ENCODE measurements around the gene DNASE2.
"Not testable (repeated sequence)": the region's sequence is repeated elsewhere in the genome, so short reads cannot be mapped to it uniquely, and the experiment has no call there.

Gene DNASE2

GRCh38 chr19:12881172-12881808 is at the start of gene DNASE2:
Gene DNASE2, minus strand, starts transcription at chr19:12881449. Its CDS starts 74 bp downstream, at chr19:12881375.
- peak; percentile 92 to 97 for DNase-seq

- no peak for DNase-seq
These were observed 48.9 kb upstream of the DNASE2 start for GRCh38 chr19:12930002-12930645.

GRCh38 chr19:12924621-12925310 is 43.5 kb upstream of the DNASE2 start:
- DNase-seq: no peak

GRCh38 chr19:12922959-12923358 is 41.7 kb upstream of the DNASE2 start:
- DNase-seq: no peak

- DNase-seq: no peak
These were observed 39.8 kb upstream of the DNASE2 start for GRCh38 chr19:12921047-12921446.

- no peak for DNase-seq
These were observed 37.0 kb upstream of the DNASE2 start for GRCh38 chr19:12918253-12918652.

GRCh38 chr19:12915860-12916259 is 34.6 kb upstream of the DNASE2 start:
- not testable (repeated sequence) for DNase-seq

- DNase-seq: peak; percentile 32 to 43
These were observed 32.8 kb upstream of the DNASE2 start for GRCh38 chr19:12913851-12914690.

- DNase-seq: no peak
These were observed 31.8 kb upstream of the DNASE2 start for GRCh38 chr19:12913011-12913561.

GRCh38 chr19:12912571-12912970 is 31.3 kb upstream of the DNASE2 start:
- no peak for DNase-seq

GRCh38 chr19:12907166-12907565 is 25.9 kb upstream of the DNASE2 start:
- no peak for DNase-seq

GRCh38 chr19:12899891-12900518 is 18.8 kb upstream of the DNASE2 start:
- no peak for DNase-seq

- no peak for DNase-seq
These were observed 15.2 kb upstream of the DNASE2 start for GRCh38 chr19:12896460-12896859.

- DNase-seq: no peak
These were observed 12.3 kb upstream of the DNASE2 start for GRCh38 chr19:12893582-12893981.

GRCh38 chr19:12891553-12892021 is 10.3 kb upstream of the DNASE2 start:
- DNase-seq: no peak

GRCh38 chr19:12890787-12891552 is 9.7 kb upstream of the DNASE2 start, which contains the start of gene GCDH:
Gene GCDH, plus strand, starts transcription at chr19:12891160. Its CDS starts 145 bp downstream, at chr19:12891305.
- peak; percentile 95 to 96 for DNase-seq

GRCh38 chr19:12890299-12890786 is 9.1 kb upstream of the DNASE2 start:
- DNase-seq: not testable (repeated sequence)

- no peak for DNase-seq
These were observed 6.9 kb upstream of the DNASE2 start for GRCh38 chr19:12888006-12888603.

GRCh38 chr19:12886969-12887747 is 5.9 kb upstream of the DNASE2 start, which contains the start of gene KLF1:
Gene KLF1, minus strand, starts transcription at chr19:12887201. Its CDS starts 61 bp downstream, at chr19:12887140.
- no peak for DNase-seq

- DNase-seq: no peak
These were observed 5.4 kb upstream of the DNASE2 start for GRCh38 chr19:12886651-12886968.
